ENCODE measurements around the gene NCAM2. TPM values are rescaled to one million over a fixed set of nuclear protein-coding genes. Genes with fewer than 3 reads are reported as not detected.

The NCAM2 gene
- total RNA-seq, 1 experiment from 2014 or later = 2.4 TPM

DNA sequence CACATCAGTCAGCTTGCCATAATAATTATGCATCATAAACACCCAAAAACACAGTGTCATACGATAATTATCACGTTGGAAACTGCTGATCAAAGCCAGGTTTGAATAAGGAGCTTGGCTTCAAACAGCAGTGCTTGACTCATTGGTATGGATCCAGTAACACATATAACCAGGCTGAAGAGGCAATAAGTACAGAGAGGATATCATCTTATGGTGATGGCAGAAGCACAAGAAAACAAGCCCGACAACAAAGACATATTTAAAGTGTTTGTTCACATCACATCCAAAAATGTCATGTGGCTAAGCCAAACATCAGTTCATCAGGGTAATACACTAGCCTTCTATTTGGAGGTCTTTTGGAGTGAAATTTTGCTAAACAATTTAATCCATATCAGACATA, 389.7 kb downstream of the NCAM2 start:
- Histone ChIP-seq H3K9ac (ENCODE audit: low read length) (no peak overlapping the region), H3F3A (ENCODE audit: low read length, unreplicated experiment) (no peaks in the 10 kb centered on the region), H3K4me3 (ENCODE audit: low read length) (no peak overlapping the region), H3K4me1 (ENCODE audit: insufficient read depth, low read length) (no peaks in the 10 kb centered on the region), H3K27ac (ENCODE audit: low read length) (no peak overlapping the region), H3K27me3 (ENCODE audit: low read length) (no peaks in the 10 kb centered on the region), H4K20me1 (ENCODE audit: low read length) (no peaks in the 10 kb centered on the region), H3K9me2 (replicated peaks; ENCODE audit: low read length) (no peaks in the 10 kb centered on the region), H3K9me3 (ENCODE audit: low read length) (no peaks in the 10 kb centered on the region; the same call in 1 of the 2 replicates), H3K79me2 (ENCODE audit: low read length) (no peaks in the 10 kb centered on the region), H3K4me2 (ENCODE audit: low read length) (no peak overlapping the region), H3K36me3 (ENCODE audit: low read depth, low read length) (no peaks in the 10 kb centered on the region), H2AFZ (ENCODE audit: low read length) (no peak overlapping the region)
- POLR2A ChIA-PET (ENCODE audit: unreplicated experiment) = no interaction called here
- intact Hi-C loops (cut with micrococcal nuclease) = no loop called here
- no peak for ATAC-seq
- CTCF ChIA-PET = no interaction called here
- TF ChIP-seq EZH2 (IDR thresholded peaks at IDR 0.05; ENCODE audit: low read length, unreplicated experiment) (no peak), EZH2phosphoT487 (IDR thresholded peaks at IDR 0.05; ENCODE audit: borderline replicate concordance, low read length) (no peak)
- DNase-seq = no peak
- no TSS peak for BruUV-seq (replicated peaks)

DNA sequence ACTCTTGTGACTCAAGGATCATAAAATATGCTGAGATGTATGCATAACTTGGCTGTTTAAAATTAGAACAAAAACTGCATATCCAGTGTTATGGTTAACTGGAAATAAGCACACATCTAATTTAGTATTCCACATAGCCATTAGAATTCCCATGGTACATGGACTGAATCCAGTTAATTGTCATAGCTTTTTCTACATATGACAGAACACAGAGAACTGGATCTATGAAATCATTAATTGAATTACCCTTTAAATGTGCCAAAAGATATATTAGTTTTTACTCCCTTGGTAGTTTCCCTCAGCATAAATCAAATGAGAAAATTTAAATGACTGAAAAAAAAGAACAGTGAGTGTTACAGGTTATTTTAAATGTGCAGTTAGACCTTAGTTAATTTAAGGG, 395.9 kb downstream of the NCAM2 start:
- BruUV-seq (replicated peaks) = no TSS peak

DNA sequence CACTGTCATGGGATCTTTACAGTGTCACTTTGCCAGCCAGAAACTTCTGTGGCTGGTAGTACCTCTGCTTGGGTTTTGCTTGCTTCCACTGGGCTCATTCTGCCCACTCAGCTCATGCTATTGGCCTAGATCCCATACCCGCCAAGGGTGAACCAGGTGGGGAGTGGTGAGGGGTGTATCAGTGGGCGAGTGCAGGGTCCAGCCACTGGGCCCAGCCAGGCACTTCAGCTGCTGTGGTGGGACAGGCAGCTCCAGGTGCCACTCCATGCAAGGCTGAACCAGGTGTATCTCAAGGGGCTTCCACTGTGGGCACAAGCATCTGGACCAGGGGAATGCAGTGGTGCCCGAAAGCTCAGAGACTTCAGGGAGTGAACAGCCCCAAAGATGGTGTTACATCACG, 398.2 kb downstream of the NCAM2 start:
- H3K27ac ChIP-seq (ENCODE audit: low read length) = no peak overlapping the region
- H2AFZ ChIP-seq (ENCODE audit: low read length) = no peak overlapping the region
- TF ChIP-seq, protein P1, sequence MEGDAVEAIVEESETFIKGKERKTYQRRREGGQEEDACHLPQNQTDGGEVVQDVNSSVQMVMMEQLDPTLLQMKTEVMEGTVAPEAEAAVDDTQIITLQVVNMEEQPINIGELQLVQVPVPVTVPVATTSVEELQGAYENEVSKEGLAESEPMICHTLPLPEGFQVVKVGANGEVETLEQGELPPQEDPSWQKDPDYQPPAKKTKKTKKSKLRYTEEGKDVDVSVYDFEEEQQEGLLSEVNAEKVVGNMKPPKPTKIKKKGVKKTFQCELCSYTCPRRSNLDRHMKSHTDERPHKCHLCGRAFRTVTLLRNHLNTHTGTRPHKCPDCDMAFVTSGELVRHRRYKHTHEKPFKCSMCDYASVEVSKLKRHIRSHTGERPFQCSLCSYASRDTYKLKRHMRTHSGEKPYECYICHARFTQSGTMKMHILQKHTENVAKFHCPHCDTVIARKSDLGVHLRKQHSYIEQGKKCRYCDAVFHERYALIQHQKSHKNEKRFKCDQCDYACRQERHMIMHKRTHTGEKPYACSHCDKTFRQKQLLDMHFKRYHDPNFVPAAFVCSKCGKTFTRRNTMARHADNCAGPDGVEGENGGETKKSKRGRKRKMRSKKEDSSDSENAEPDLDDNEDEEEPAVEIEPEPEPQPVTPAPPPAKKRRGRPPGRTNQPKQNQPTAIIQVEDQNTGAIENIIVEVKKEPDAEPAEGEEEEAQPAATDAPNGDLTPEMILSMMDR (conservative IDR thresholded peaks at IDR 0.05; ENCODE audit: low read depth, low read length) = no peak
- TF ChIP-seq EZH2 (IDR thresholded peaks at IDR 0.05; ENCODE audit: low read length, unreplicated experiment) (no peak), EZH2phosphoT487 (IDR thresholded peaks at IDR 0.05; ENCODE audit: borderline replicate concordance, low read length) (no peak)
- H3K4me3 ChIP-seq (ENCODE audit: low read length) = no peak overlapping the region
- H3K79me2 ChIP-seq (ENCODE audit: low read length) = no peaks in the 10 kb centered on the region
- no peak overlapping the region for H3K9ac ChIP-seq (ENCODE audit: low read length)
- DNase-seq (no peak), ATAC-seq (no peak)
- H3K9me2 ChIP-seq (replicated peaks; ENCODE audit: low read length) = no peaks in the 10 kb centered on the region
- no peaks in the 10 kb centered on the region for H3F3A ChIP-seq (ENCODE audit: low read length, unreplicated experiment)
- CTCF ChIA-PET = no interaction called here
- POLR2A ChIA-PET (ENCODE audit: unreplicated experiment) = no interaction called here
- no peaks in the 10 kb centered on the region for H4K20me1 ChIP-seq (ENCODE audit: low read length)
- H3K4me2 ChIP-seq (ENCODE audit: low read length) = no peak overlapping the region
- intact Hi-C loops (cut with micrococcal nuclease) = no loop called here
- BruUV-seq (replicated peaks) = no TSS peak
- no peaks in the 10 kb centered on the region for H3K4me1 ChIP-seq (ENCODE audit: insufficient read depth, low read length)
- no peaks in the 10 kb centered on the region for H3K27me3 ChIP-seq (ENCODE audit: low read length)
- no peaks in the 10 kb centered on the region for H3K36me3 ChIP-seq (ENCODE audit: low read depth, low read length)
- peaks cover 12% of the 10 kb centered on the region; the same call in 1 of the 2 replicates for H3K9me3 ChIP-seq (ENCODE audit: low read length)

More for the DNA sequence above, 395.9 kb downstream of the NCAM2 start:
- DNase-seq (no peak), ATAC-seq (no peak)
- Histone ChIP-seq H3K9me3 (ENCODE audit: low read length) (peaks cover 10% of the 10 kb centered on the region; the same call in 1 of the 2 replicates), H3K36me3 (ENCODE audit: low read depth, low read length) (no peaks in the 10 kb centered on the region), H2AFZ (ENCODE audit: low read length) (no peak overlapping the region), H3K79me2 (ENCODE audit: low read length) (no peaks in the 10 kb centered on the region), H3K27ac (ENCODE audit: low read length) (no peak overlapping the region), H3K9me2 (replicated peaks; ENCODE audit: low read length) (no peaks in the 10 kb centered on the region), H3K27me3 (ENCODE audit: low read length) (no peaks in the 10 kb centered on the region), H3F3A (ENCODE audit: low read length, unreplicated experiment) (no peaks in the 10 kb centered on the region), H3K4me1 (ENCODE audit: insufficient read depth, low read length) (no peaks in the 10 kb centered on the region), H3K4me3 (ENCODE audit: low read length) (no peak overlapping the region), H3K9ac (ENCODE audit: low read length) (no peak overlapping the region), H3K4me2 (ENCODE audit: low read length) (no peak overlapping the region), H4K20me1 (ENCODE audit: low read length) (no peaks in the 10 kb centered on the region)
- TF ChIP-seq EZH2phosphoT487 (IDR thresholded peaks at IDR 0.05; ENCODE audit: borderline replicate concordance, low read length) (no peak), EZH2 (IDR thresholded peaks at IDR 0.05; ENCODE audit: low read length, unreplicated experiment) (no peak)
- TF ChIP-seq, protein P1 (conservative IDR thresholded peaks at IDR 0.05; ENCODE audit: low read depth, low read length) = no peak
- CTCF ChIA-PET = no interaction called here
- intact Hi-C loops (cut with micrococcal nuclease) = no loop called here
- POLR2A ChIA-PET (ENCODE audit: unreplicated experiment) = no interaction called here

Measured in PC-3 (cell line).